Prostate gland (tissue), 2 donors: ENCODE results near the gene ADAM15. TPM values are rescaled to one million over a fixed set of nuclear protein-coding genes. Genes with fewer than 3 reads are reported as not detected.

Experiments
- DNase-seq: peaks from one replicate; pipeline ENCODE4 v3.0.0-alpha.2; 2019; ENCODE audit warnings: low spot score
- H3K27ac ChIP-seq, 2 donors: fragments of 200-600 bp; sonication (generic); 2 replicates each; pipeline ENCODE4 v1.5.1; 2017 to 2019
- H3K27me3 ChIP-seq: fragments of 200-600 bp; sonication (generic); replicated peaks from 2 replicates; pipeline ENCODE4 v1.5.1; 2019; ENCODE audit not compliant: insufficient read depth
- H3K36me3 ChIP-seq, 2 donors: fragments of 200-600 bp; sonication (generic); 1 replicate in 1 of 2; 2 replicates in 1 of 2; pipeline versions ENCODE4 v1.5.1 to v1.8.1; 2017 to 2019
- H3K4me1 ChIP-seq: fragments of 200-600 bp; sonication (generic); replicated peaks from 2 replicates; pipeline ENCODE4 v1.5.1; 2019
- H3K4me3 ChIP-seq, 2 donors: fragments of 200-600 bp; sonication (generic); 2 replicates each; pipeline ENCODE4 v1.5.1; 2017 to 2019
- H3K9me3 ChIP-seq: fragments of 200-600 bp; sonication (generic); 2 replicates; pipeline ENCODE4 v1.5.1; 2017
- CTCF ChIP-seq, 4 experiments: fragments of 200-600 bp in 2 of 4; fragments of 450-650 bp in 2 of 4; sonication (generic) in 2 of 4; IDR thresholded peaks; 1 replicate in 3 of 4; 2 replicates in 1 of 4; pipeline ENCODE4 v1.5.1; 2016 to 2019; ENCODE audit warnings: antibody characterized with exemption in 4 of 4, mild to moderate bottlenecking in 2 of 4, moderate library complexity in 2 of 4
- POLR2A ChIP-seq: fragments of 450-650 bp; IDR thresholded peaks from one replicate; pipeline ENCODE4 v1.6.1; 2016; ENCODE audit warnings: antibody characterized with exemption, mild to moderate bottlenecking
- POLR2AphosphoS5 ChIP-seq: sonication (generic); formaldehyde crosslinking; IDR thresholded peaks from one replicate; pipeline ENCODE4 v1.6.1; 2017; ENCODE audit warnings: antibody characterized with exemption
- WGBS: methylation state at CpG from one replicate; pipeline ENCODE4 v1.1.5; 2018; 5-methylcytosine and 5-hydroxymethylcytosine counted together
- intact Hi-C: fragments of 100-400 bp; cut with DNase I; formaldehyde crosslinking; loops from one replicate; pipeline ENCODE4 v1.14.2; 2022
- total RNA-seq, 2 donors: library from RNA; depleted of rRNA; stranded (reverse); fragments of >200 nt; gene quantifications; one replicate each; pipeline ENCODE4 v1.1.0, GENCODE V29; 2016

ADAM15 gene
- total RNA-seq, 2 donors from 2014 or later, result 72.5 to 138 TPM

- Histone ChIP-seq H3K36me3 (peaks cover 5 to 10% of the 10 kb centered on the region in 2 donors), H3K27ac (no peak overlapping the region), H3K27me3 (no peaks in the 10 kb centered on the region), H3K9me3 (no peaks in the 10 kb centered on the region), H3K4me3 (no peak overlapping the region), H3K4me1 (peaks cover 14% of the 10 kb centered on the region)
- WGBS, result 77% methylated on average over 11 of the region's 11 CpGs
- no peak for DNase-seq
- no peak for TF ChIP-seq POLR2A
- TF ChIP-seq POLR2AphosphoS5, result no peak
- TF ChIP-seq CTCF (IDR thresholded peaks at IDR 0.05), result no peak
- intact Hi-C loops, result no loop called here
Measured at GRCh38 chr1:155019377-155020245, 31.5 kb upstream of the ADAM15 start.

- H3K36me3 ChIP-seq, result no peaks in the 10 kb centered on the region
- no peaks in the 10 kb centered on the region for H3K27me3 ChIP-seq
- no peak for TF ChIP-seq CTCF (IDR thresholded peaks at IDR 0.05)
- no peak for TF ChIP-seq POLR2A
- no peak for TF ChIP-seq POLR2AphosphoS5
- WGBS, result 70% methylated on average over 8 of the region's 8 CpGs
- DNase-seq, result no peak
- H3K27ac ChIP-seq, result no peak overlapping the region
- H3K4me1 ChIP-seq, result peaks cover 7% of the 10 kb centered on the region
- no peak overlapping the region for H3K4me3 ChIP-seq
- H3K9me3 ChIP-seq, result no peaks in the 10 kb centered on the region
- intact Hi-C loops, result no loop called here
Measured at GRCh38 chr1:155022136-155022926, 28.8 kb upstream of the ADAM15 start.

DNA sequence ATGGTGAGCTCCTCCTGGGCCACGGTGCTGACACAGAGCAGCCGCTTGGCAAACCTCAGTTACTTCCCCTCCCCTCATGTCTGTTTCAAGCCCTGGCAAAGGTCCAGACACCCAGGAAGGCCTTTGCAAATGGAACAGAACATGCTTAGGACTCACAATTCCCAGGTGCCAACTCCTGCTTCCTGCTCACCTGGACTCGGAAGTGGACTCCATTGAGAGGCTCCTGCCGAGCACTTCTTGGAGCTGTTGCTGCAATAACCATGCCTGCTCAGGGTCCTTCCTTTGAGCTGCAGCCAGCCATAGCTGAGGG lies 28.2 kb upstream of the ADAM15 start:
- no peak for DNase-seq
- Histone ChIP-seq H3K4me3 (no peak overlapping the region), H3K9me3 (no peaks in the 10 kb centered on the region), H3K36me3 (no peaks in the 10 kb centered on the region), H3K27me3 (no peaks in the 10 kb centered on the region), H3K4me1 (peaks cover 3% of the 10 kb centered on the region), H3K27ac (no peak overlapping the region)
- no peak for TF ChIP-seq POLR2A
- peak; percentile 41 for TF ChIP-seq POLR2AphosphoS5
- no peak for TF ChIP-seq CTCF (IDR thresholded peaks at IDR 0.05)
- 48% methylated on average over 4 of the region's 4 CpGs for WGBS
- intact Hi-C loops, result no loop called here

GRCh38 chr1:155023627-155024026 lies 27.5 kb upstream of the ADAM15 start:
- no peak for DNase-seq
- H3K36me3 ChIP-seq, result no peaks in the 10 kb centered on the region
- H3K4me3 ChIP-seq, result no peak overlapping the region
- H3K9me3 ChIP-seq, result no peaks in the 10 kb centered on the region
- no peak overlapping the region for H3K27ac ChIP-seq
- H3K27me3 ChIP-seq, result no peaks in the 10 kb centered on the region
- TF ChIP-seq POLR2A (no peak), CTCF (IDR thresholded peaks at IDR 0.05) (no peak), POLR2AphosphoS5 (no peak)
- 78% methylated on average over 5 of the region's 5 CpGs for WGBS
- no peaks in the 10 kb centered on the region for H3K4me1 ChIP-seq
- intact Hi-C loops, result no loop called here
